Osteoblast (primary cell): ENCODE data around the gene RER1. TPM values are rescaled to one million over a fixed set of nuclear protein-coding genes. Genes with fewer than 3 reads are reported as not detected.

Experiments used
- DNase-seq: peaks from one replicate; pipeline ENCODE4 v3.0.0; 2011; ENCODE audit warnings: low spot score, mixed read lengths; ENCODE audit not compliant: insufficient read length; ENCODE audit errors: missing footprints
- H2AFZ ChIP-seq: 2 replicates; pipeline ENCODE4 v1.6.0; 2011; ENCODE audit warnings: mild to moderate bottlenecking, low read length
- H3K27ac ChIP-seq: 2 replicates; pipeline ENCODE4 v1.5.1; 2011; ENCODE audit warnings: mild to moderate bottlenecking, low read depth, low read length, moderate library complexity
- H3K27me3 ChIP-seq: 2 replicates; pipeline ENCODE4 v1.6.0; 2012; ENCODE audit warnings: mild to moderate bottlenecking, control low read depth, inconsistent platforms, low read length, moderate library complexity; ENCODE audit not compliant: insufficient read depth
- H3K36me3 ChIP-seq: 2 replicates; pipeline ENCODE4 v1.5.1; 2011; ENCODE audit warnings: mild to moderate bottlenecking, low read length, control low read depth, moderate library complexity; ENCODE audit not compliant: insufficient read depth
- H3K4me1 ChIP-seq: 2 replicates; pipeline ENCODE4 v1.5.1; 2011; ENCODE audit warnings: mild to moderate bottlenecking, low read length, control low read depth, moderate library complexity; ENCODE audit not compliant: insufficient read depth
- H3K4me2 ChIP-seq: 2 replicates; pipeline ENCODE4 v1.6.0; 2011; ENCODE audit warnings: mild to moderate bottlenecking, low read length; ENCODE audit not compliant: insufficient read depth
- H3K4me3 ChIP-seq: fragments of 200-600 bp; sonication (generic); 3 replicates; pipeline ENCODE4 v1.5.1; 2012; ENCODE audit warnings: mild to moderate bottlenecking, low read length, inconsistent platforms; ENCODE audit not compliant: insufficient read depth
- H3K79me2 ChIP-seq: 2 replicates; pipeline ENCODE4 v1.6.0; 2012; ENCODE audit warnings: mild to moderate bottlenecking, low read length, control low read depth, inconsistent platforms; ENCODE audit not compliant: insufficient read depth
- H3K9me3 ChIP-seq: 2 replicates; pipeline ENCODE4 v1.5.1; 2011; ENCODE audit warnings: low read depth, low read length, control low read depth
- H4K20me1 ChIP-seq: 2 replicates; pipeline ENCODE4 v1.6.0; 2012; ENCODE audit warnings: mild to moderate bottlenecking, low read length, control low read depth; ENCODE audit not compliant: insufficient read depth
- total RNA-seq: library from RNA; depleted of rRNA; stranded (reverse); fragments of >200 nt; gene quantifications from 2 replicates; pipeline ENCODE4 v1.2.3, GENCODE V29; 2012
- TF ChIP-seq, protein P1 (sequence below): IDR thresholded peaks from 2 replicates; pipeline ENCODE4 v1.5.1; 2011; ENCODE audit warnings: mild to moderate bottlenecking, low read depth, low read length, moderate library complexity; ENCODE audit errors: extremely low read depth

The RER1 gene, protein sequence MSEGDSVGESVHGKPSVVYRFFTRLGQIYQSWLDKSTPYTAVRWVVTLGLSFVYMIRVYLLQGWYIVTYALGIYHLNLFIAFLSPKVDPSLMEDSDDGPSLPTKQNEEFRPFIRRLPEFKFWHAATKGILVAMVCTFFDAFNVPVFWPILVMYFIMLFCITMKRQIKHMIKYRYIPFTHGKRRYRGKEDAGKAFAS
- total RNA-seq: 77.8 and 95.2 TPM in 2 replicates

DNA sequence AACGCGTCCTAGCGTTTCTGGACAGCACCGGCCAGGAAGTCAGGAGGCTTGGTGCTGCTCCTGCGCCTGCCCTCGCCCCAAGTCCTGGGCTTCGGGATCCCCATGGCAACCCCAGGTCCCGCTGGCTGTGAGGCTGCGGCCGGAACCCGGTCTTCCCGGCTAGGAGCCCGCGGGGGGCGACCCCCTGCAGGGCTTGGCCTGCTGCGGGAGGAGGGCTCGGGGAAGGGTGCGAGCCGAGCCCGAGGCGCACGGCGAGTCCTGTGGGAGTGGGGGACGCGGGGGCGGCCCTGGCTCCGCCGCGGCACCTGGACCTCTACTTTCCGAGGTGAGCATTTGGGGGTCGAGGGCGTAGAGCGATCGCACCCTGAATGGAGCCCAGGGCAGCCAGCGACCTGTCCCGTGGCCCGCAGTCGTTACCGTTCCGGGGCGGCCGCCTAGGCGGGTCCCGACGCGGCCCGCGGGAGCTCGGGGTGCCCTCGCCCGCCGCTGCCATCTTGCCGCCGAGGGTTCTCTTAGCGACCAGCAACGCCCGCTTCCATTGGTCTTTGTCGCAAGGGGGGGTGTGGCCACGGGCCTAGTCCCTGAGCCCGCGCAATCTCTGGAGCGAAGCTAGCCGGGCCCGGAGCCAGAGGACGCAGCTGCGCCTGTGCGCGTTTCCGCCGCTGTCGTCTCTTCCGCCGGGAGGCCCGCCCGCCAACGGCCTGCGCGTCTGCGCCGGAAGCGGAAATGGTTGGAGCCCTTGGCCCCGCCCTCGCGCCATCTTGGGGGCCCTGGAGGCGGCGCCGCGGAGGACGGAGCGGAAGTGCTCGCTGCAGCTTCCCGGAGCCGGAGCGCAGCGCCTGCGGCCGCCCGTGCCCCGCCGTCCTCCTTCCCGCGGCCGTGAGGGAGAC, at the start of gene RER1, which contains the start of gene MORN1:
TSS of gene RER1 (plus strand) at position 801 of the 890 bp plus-strand sequence. CDS start 3,950 bp downstream, outside the sequence.
TSS of gene MORN1 (minus strand) at position 514 of the 890 bp plus-strand sequence. CDS start at position 493, 21 bp downstream.
- H3K27me3 ChIP-seq: no peaks in the 10 kb centered on the region
- TF ChIP-seq, protein P1, sequence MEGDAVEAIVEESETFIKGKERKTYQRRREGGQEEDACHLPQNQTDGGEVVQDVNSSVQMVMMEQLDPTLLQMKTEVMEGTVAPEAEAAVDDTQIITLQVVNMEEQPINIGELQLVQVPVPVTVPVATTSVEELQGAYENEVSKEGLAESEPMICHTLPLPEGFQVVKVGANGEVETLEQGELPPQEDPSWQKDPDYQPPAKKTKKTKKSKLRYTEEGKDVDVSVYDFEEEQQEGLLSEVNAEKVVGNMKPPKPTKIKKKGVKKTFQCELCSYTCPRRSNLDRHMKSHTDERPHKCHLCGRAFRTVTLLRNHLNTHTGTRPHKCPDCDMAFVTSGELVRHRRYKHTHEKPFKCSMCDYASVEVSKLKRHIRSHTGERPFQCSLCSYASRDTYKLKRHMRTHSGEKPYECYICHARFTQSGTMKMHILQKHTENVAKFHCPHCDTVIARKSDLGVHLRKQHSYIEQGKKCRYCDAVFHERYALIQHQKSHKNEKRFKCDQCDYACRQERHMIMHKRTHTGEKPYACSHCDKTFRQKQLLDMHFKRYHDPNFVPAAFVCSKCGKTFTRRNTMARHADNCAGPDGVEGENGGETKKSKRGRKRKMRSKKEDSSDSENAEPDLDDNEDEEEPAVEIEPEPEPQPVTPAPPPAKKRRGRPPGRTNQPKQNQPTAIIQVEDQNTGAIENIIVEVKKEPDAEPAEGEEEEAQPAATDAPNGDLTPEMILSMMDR: no peak
- H3K79me2 ChIP-seq: peaks cover 63% of the 10 kb centered on the region
- H3K4me1 ChIP-seq: peaks cover 19% of the 10 kb centered on the region
- H3K9me3 ChIP-seq: no peaks in the 10 kb centered on the region
- peak within 1 kb of the TSS; percentile 74 for H3K27ac ChIP-seq
- H3K36me3 ChIP-seq: peaks cover 46% of the 10 kb centered on the region
- peak; percentile 100 for DNase-seq
- peak within 1 kb of the TSS; percentile 93 for H2AFZ ChIP-seq
- H4K20me1 ChIP-seq: peaks cover 38% of the 10 kb centered on the region
- H3K4me3 ChIP-seq: peak within 1 kb of the TSS; percentile 98
- peak within 1 kb of the TSS; percentile 93 for H3K4me2 ChIP-seq

DNA sequence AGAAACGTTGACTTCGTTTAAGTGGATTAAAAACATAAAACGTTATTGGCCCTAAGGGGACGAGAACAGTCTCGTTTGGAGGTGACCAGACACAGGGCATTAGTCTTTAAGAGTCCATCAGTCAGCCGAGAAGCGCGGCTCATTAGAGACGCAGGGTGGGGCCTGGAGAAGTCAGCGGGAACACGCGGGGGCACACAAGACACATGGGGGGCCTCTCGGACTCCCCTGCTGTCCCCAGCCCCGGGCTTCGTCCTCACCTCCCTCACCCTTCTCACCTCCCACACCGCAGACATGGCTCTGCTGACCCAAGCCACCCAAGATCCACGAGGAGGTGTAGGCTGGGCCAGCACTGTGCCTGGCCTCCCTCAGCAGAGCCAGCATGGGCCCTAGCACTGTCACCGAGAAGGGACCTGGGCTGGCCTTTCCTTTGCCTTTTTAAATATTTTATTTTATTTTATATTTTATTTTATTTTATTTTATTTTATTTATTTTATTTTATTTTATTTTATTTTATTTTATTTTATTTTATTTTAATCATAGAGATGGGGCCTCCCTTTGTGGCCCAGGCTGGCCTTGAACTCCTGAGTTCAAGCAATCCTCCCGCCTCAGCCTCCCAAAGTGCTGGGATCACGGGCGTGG, 49.1 kb upstream of the RER1 start:
- H3K79me2 ChIP-seq: no peaks in the 10 kb centered on the region
- H3K9me3 ChIP-seq: no peaks in the 10 kb centered on the region
- TF ChIP-seq, protein P1: no peak
- no peak for DNase-seq
- no peak overlapping the region for H3K4me3 ChIP-seq
- no peak overlapping the region for H3K4me2 ChIP-seq
- H4K20me1 ChIP-seq: no peaks in the 10 kb centered on the region
- H3K27me3 ChIP-seq: no peaks in the 10 kb centered on the region
- H2AFZ ChIP-seq: no peak overlapping the region
- H3K4me1 ChIP-seq: no peaks in the 10 kb centered on the region
- no peaks in the 10 kb centered on the region for H3K36me3 ChIP-seq
- H3K27ac ChIP-seq: no peak overlapping the region

DNA sequence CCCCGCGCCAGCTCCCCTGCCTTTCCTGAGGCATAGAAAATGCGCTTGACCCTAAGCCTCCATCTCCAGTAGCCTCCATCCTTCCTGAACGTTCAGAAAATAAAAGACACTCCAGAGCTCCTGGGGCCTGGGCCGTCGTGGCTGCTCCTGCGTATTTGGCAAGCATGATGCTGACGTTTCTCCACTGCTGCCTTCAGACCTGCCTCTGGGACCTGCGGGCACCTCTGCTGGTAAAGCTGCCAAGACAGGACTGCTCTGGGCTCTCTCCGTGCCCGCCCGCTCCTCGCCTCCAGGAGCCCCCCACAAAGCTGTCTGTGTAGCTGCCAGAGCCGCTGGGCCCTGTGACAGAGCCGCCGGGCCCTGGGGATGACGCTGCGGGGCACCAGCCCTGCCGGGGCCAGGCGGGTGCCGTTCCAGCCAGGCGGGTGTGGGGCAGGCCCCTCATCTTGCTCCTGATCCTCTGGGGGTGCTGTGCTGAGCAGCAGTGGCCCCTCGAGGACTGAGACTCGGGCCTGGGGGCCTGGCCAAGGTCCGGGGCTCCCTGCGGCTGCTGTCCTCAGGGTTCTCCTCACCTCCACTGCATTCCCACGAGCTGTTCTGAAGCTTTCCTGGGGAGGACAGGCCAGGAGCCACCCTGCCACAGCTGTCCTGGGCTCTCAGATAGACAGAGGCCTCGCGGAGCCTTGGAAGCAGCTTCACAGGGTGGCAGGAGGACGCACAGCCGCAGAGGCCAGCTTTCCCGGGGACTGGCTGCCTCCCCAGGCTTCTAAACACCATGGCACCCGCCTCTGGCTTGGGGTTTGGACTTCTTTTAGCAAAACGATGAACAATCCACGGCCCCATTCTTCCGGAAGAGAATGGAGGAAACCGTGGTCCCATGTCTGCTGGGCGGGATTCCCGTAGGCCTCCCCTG, 48.4 kb upstream of the RER1 start:
- Histone ChIP-seq H3K4me2 (no peak overlapping the region), H3K27ac (no peak overlapping the region), H3K79me2 (no peaks in the 10 kb centered on the region), H3K4me3 (no peak overlapping the region), H3K27me3 (no peaks in the 10 kb centered on the region), H3K9me3 (no peaks in the 10 kb centered on the region), H4K20me1 (no peaks in the 10 kb centered on the region), H2AFZ (no peak overlapping the region), H3K4me1 (no peaks in the 10 kb centered on the region), H3K36me3 (no peaks in the 10 kb centered on the region)
- TF ChIP-seq, protein P1: no peak
- no peak for DNase-seq
